ENCODE data around the gene PRF1. TPM values are rescaled to one million over a fixed set of nuclear protein-coding genes. Genes with fewer than 3 reads are reported as not detected.

The PRF1 gene
- total RNA-seq, 1 donor from 2014 or later, result 6.2 TPM

DNA sequence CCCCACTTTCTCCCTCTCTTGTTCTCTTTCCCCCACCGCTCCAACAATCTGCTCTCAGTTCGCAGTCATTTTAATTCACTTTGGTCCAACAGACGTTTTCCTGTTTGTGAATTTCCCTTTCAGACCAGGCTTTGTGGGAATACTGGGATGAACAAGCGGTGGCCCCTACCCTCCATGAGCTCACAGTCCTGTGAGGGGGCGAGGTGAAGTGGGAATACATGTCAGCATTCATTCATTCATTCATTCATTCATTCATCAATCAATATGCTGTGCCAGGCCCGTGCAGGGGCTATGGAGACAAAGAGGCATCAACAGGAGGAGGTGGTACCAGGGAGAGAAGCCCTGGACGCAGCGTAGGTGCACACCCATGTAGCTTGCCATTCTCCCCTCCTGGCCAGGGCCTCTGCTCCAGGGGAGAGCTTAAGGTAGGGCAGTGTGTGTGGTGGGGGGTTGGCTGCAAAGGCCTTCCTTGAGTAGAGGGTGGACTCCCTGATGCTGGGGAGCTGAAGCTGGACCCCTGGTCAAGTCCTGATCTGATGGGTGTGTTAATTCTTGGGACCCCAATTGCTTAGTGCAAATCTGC is 16.1 kb downstream of the PRF1 start:
- intact Hi-C loops (cut with DNase I), result no loop called here
- Histone ChIP-seq H3K9me3 (no peaks in the 10 kb centered on the region), H3K4me1 (no peaks in the 10 kb centered on the region), H3K4me3 (no peak overlapping the region), H3K27me3 (no peaks in the 10 kb centered on the region), H3K36me3 (no peaks in the 10 kb centered on the region), H3K27ac (no peak overlapping the region)
- TF ChIP-seq, protein P1, sequence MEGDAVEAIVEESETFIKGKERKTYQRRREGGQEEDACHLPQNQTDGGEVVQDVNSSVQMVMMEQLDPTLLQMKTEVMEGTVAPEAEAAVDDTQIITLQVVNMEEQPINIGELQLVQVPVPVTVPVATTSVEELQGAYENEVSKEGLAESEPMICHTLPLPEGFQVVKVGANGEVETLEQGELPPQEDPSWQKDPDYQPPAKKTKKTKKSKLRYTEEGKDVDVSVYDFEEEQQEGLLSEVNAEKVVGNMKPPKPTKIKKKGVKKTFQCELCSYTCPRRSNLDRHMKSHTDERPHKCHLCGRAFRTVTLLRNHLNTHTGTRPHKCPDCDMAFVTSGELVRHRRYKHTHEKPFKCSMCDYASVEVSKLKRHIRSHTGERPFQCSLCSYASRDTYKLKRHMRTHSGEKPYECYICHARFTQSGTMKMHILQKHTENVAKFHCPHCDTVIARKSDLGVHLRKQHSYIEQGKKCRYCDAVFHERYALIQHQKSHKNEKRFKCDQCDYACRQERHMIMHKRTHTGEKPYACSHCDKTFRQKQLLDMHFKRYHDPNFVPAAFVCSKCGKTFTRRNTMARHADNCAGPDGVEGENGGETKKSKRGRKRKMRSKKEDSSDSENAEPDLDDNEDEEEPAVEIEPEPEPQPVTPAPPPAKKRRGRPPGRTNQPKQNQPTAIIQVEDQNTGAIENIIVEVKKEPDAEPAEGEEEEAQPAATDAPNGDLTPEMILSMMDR (IDR thresholded peaks at IDR 0.05), result no peak
- no peak for DNase-seq (ENCODE audit: low spot score in 2 of 2)

DNA sequence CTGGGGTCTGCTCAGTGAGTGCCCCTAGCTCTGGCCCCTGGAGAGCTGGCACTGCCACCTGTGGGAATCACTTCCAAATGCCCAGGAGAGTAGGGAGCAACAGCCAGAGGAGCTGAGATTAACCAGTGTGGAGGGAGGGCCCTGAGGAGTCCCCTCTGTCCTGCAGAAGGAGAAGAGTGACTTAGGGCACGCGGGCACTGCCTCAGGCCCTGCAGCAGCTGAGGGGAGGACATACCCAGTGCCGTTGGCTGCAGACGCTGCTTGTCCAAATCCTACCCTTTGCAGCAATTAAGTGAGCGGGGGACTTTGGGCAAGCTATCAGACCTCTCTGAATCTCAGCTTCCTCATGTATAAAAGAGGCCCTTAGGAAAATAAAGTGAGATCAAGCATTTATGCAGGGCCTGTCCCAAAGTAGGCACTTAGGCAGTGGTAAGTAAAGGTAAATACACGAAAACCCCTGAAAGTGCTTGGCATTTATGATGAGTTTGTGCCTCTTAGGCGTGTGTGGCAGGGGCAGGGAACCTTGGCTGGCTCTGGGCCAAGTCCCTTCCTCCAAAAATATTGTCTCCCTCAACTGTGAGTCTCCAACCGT is 16.9 kb downstream of the PRF1 start:
- TF ChIP-seq, protein P1 (IDR thresholded peaks at IDR 0.05), result no peak
- Histone ChIP-seq H3K36me3 (no peaks in the 10 kb centered on the region), H3K4me1 (no peaks in the 10 kb centered on the region), H3K27ac (no peak overlapping the region), H3K27me3 (no peaks in the 10 kb centered on the region), H3K4me3 (no peak overlapping the region), H3K9me3 (no peaks in the 10 kb centered on the region)
- no peak for DNase-seq (ENCODE audit: low spot score in 2 of 2)
- intact Hi-C loops (cut with DNase I), result no loop called here

DNA sequence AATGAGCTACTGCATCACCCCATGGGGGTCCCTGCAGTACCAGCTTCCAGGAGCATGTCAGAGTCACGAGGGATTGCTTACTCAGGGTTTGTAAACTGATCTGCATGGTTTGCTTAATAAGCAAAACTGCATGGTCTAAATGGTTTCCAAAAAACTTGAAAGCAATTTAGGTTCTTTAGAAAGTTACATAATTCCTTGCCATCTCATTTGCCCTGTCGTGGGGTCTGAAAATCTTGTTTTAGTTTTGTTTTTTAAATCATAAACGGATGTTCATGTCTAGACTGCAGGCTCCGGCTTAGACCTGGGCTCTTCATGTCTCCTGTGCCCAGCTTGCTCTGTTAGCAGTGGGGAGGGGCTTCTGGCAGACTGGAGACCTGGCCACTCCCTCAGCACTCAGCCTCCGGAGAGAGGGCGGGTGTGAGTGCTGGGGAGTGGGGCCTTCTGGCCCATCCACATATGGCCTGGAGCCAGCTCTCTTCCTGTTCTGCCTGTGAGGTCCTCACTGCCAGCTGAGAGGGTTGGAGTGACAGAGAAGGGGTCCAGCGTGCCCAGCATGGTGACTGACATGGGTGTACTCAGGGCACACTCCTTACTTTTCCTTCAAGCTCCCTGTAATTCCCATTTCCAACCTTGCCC is 17.5 kb downstream of the PRF1 start:
- intact Hi-C loops (cut with DNase I), result no loop called here
- Histone ChIP-seq H3K4me1 (no peaks in the 10 kb centered on the region), H3K27ac (no peak overlapping the region), H3K27me3 (no peaks in the 10 kb centered on the region), H3K4me3 (no peak overlapping the region), H3K36me3 (no peaks in the 10 kb centered on the region), H3K9me3 (no peaks in the 10 kb centered on the region)
- TF ChIP-seq, protein P1 (IDR thresholded peaks at IDR 0.05), result no peak
- DNase-seq (ENCODE audit: low spot score in 2 of 2), result no peak

DNA sequence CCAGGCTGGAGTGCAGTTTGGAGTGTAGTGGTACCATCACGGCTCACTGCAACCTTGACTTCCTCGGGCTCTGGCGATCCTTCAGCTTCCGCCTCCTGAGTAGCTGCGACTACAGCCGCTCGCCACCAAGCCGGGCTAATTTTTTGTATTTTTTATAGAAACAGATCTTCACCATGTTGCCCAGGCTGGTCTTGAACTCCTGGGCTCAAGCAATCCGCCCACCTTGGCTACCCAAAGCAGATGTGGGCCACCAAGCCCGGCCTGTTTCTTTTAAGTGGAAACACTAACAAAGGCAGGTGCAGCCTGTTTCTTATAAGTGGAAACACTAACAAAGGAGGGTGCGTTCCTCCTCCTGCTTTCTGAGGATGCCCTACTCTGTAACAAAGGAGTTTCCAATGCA is 18.2 kb downstream of the PRF1 start:
- no peaks in the 10 kb centered on the region for H3K27me3 ChIP-seq
- H3K4me3 ChIP-seq, result no peak overlapping the region
- no peak overlapping the region for H3K27ac ChIP-seq
- H3K4me1 ChIP-seq, result no peaks in the 10 kb centered on the region
- no peak for DNase-seq (ENCODE audit: low spot score in 2 of 2)
- intact Hi-C loops (cut with DNase I), result no loop called here
- H3K36me3 ChIP-seq, result no peaks in the 10 kb centered on the region
- TF ChIP-seq, protein P1 (IDR thresholded peaks at IDR 0.05), result no peak
- H3K9me3 ChIP-seq, result no peaks in the 10 kb centered on the region

DNA sequence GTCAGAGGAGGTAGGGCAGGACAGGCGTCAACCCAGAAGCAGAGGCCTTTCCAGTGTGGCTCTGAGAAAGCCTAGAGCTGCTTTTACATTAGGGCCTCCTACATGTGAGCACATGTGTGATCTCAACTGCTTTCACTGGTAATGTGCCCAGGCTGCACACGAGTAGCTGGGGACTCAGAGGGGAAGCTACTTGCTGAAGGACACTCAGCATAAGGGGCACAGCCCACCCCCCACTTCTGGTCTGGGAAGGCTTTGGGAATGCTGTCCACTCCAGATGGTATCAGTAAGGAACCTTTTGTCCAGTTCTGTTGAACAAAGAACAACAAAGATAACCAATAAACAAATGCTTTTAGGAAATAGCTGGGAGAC is 18.9 kb downstream of the PRF1 start:
- no peaks in the 10 kb centered on the region for H3K27me3 ChIP-seq
- TF ChIP-seq, protein P1 (IDR thresholded peaks at IDR 0.05), result no peak
- no peak for DNase-seq (ENCODE audit: low spot score in 2 of 2)
- no peak overlapping the region for H3K4me3 ChIP-seq
- intact Hi-C loops (cut with DNase I), result no loop called here
- H3K27ac ChIP-seq, result no peak overlapping the region
- H3K9me3 ChIP-seq, result no peaks in the 10 kb centered on the region
- H3K36me3 ChIP-seq, result no peaks in the 10 kb centered on the region
- H3K4me1 ChIP-seq, result no peaks in the 10 kb centered on the region
